Measurements from ENCODE around the gene TESK2. TPM values are rescaled to one million over a fixed set of nuclear protein-coding genes. Genes with fewer than 3 reads are reported as not detected.

TESK2 gene
- total RNA-seq, 1 experiment from 2014 or later, result 13.8 TPM

DNA sequence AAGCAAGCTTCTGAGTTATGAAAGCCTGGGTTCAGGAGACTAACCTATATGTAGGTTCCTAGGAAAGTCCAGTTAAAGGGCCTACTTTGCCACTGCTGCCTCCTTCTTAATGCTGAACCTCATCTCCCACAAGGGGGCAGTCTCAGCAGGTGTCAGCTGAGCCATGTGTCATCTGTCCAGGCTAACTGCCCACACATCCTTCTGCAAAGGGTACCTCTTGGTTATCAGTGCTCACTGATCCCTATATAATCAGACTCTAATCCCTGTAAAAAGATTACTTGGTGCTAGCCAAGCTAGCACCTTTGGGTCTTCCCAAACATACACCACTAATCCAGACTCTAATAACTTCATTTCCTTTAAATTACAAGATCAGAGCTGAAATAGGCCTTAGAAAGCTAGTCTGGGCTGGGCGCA lies 21.7 kb upstream of the TESK2 start:
- CTCF ChIA-PET, result interaction anchor here (0.5 to 0.9 kb wide), 3 partner anchors 56 to 59 kb away, joined by 3 to 5 read pairs (median 5); no protein-coding TSS in a partner anchor
- H4K20me1 ChIP-seq (ENCODE audit: insufficient read depth), result peaks cover 85% of the 10 kb centered on the region
- no peak for TF ChIP-seq EZH2 (IDR thresholded peaks at IDR 0.05; ENCODE audit: low read depth)
- TF ChIP-seq, protein P1, sequence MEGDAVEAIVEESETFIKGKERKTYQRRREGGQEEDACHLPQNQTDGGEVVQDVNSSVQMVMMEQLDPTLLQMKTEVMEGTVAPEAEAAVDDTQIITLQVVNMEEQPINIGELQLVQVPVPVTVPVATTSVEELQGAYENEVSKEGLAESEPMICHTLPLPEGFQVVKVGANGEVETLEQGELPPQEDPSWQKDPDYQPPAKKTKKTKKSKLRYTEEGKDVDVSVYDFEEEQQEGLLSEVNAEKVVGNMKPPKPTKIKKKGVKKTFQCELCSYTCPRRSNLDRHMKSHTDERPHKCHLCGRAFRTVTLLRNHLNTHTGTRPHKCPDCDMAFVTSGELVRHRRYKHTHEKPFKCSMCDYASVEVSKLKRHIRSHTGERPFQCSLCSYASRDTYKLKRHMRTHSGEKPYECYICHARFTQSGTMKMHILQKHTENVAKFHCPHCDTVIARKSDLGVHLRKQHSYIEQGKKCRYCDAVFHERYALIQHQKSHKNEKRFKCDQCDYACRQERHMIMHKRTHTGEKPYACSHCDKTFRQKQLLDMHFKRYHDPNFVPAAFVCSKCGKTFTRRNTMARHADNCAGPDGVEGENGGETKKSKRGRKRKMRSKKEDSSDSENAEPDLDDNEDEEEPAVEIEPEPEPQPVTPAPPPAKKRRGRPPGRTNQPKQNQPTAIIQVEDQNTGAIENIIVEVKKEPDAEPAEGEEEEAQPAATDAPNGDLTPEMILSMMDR (conservative IDR thresholded peaks at IDR 0.05), result peak; percentile 80
- POLR2A ChIA-PET (ENCODE audit: unreplicated experiment), result interaction anchor here (0.5 to 0.6 kb wide), 4 partner anchors 9 to 821 kb away, joined by 3 to 10 read pairs (median 6); partner anchors contain the start of gene PRDX1
- no peak overlapping the region for H3K27ac ChIP-seq
- H3K4me1 ChIP-seq (replicated peaks; ENCODE audit: insufficient read depth), result peaks cover 20% of the 10 kb centered on the region
- BruUV-seq (replicated peaks), result no TSS peak
- H3K9me3 ChIP-seq (ENCODE audit: insufficient read depth, low read depth), result no peaks in the 10 kb centered on the region
- peaks cover 96% of the 10 kb centered on the region for H3F3A ChIP-seq (ENCODE audit: insufficient read depth, low read depth)
- no peak overlapping the region for H3K4me2 ChIP-seq
- H2AFZ ChIP-seq, result no peak overlapping the region
- H3K27me3 ChIP-seq (ENCODE audit: insufficient read depth, low read depth), result no peaks in the 10 kb centered on the region
- peak; percentile 55 to 61 for DNase-seq
- H3K79me2 ChIP-seq (ENCODE audit: low read depth), result peaks cover 49% of the 10 kb centered on the region
- no peak overlapping the region for H3K4me3 ChIP-seq
- intact Hi-C loops (cut with micrococcal nuclease; ENCODE audit: unreplicated experiment), result loop anchor here (1.0 kb wide), 1 partner anchor 58 kb away; no protein-coding TSS in a partner anchor
- no peaks in the 10 kb centered on the region for H3K9me2 ChIP-seq (ENCODE audit: insufficient read depth)
- H3K36me3 ChIP-seq (ENCODE audit: low read depth), result peaks cover 60% of the 10 kb centered on the region

DNA sequence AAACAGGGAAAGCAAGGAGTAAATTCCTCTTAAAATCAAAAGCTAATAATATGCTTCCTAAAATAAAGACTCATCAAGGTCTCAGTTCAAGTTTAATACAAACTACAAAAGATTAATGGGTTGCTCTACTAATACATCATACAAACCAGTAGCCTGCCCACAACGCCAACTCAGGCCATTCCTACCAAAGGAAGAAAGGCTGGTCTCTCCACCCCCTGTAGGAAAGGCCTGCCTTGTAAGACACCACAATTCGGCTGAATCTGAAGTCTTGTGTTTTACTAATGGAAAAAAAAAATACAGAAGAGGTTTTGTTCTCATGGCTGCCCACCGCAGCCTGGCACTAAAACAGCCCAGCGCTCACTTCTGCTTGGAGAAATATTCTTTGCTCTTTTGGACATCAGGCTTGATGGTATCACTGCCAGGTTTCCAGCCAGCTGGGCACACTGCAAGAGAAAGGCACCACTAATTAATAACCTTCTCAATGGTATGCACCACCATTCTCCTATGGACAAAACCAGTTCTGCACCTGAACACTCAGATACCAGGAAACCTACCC lies 20.1 kb upstream of the TESK2 start:
- POLR2A ChIA-PET (ENCODE audit: unreplicated experiment), result interaction anchor here (0.7 kb wide), 1 partner anchor 162 kb away, joined by 7 read pairs; no protein-coding TSS in a partner anchor
- H3K27ac ChIP-seq, result no peak overlapping the region
- no TSS peak for BruUV-seq (replicated peaks)

DNA sequence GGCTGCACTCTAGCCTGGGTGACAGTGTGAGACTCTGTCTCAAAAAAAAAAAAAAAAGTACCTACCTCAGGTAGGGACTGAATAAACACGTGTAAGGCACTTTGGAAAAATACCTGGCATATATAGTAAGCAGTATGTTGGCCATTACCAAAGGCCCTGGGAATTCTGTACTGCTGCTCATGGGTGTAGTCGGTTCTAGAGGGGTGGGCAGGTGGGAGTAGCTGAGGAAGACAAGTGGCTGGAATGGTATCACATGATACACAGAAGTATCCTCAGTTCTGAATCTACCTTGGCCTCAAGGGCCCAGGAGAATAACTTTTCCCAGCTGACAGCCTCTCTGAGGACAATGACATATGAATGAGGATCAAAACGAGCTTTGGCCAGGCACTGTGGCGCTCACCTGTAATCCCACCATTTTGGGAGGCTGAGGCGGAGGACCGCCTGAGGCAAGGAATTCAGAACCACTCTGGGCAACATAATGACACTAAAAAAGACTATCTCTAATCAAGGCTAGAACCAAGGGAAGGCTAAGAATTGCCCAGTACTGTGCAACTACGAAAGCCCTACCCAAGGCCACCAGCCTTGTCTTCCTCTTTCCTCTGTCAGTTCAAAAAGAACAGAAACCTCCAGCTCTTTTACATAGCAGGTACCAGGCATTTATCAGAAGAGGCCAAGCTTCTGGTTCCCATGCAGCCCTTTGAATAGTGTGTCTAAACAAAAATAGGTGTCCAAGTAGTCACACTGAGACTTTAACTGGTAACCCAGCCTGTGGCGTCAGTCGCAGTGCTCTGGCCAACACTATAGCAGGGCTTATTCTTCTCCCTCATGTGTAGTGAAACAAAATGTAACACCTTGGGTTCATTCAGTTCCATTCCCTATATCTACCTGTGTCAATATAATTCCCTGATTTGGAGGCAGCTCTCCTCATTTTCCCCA lies 19.3 kb upstream of the TESK2 start:
- intact Hi-C loops (cut with micrococcal nuclease; ENCODE audit: unreplicated experiment), result no loop called here
- Histone ChIP-seq H3K4me2 (no peak overlapping the region), H4K20me1 (ENCODE audit: insufficient read depth) (peaks cover 69% of the 10 kb centered on the region), H3K79me2 (ENCODE audit: low read depth) (peaks cover 27% of the 10 kb centered on the region), H3K4me3 (no peak overlapping the region), H3F3A (ENCODE audit: insufficient read depth, low read depth) (peaks cover 94% of the 10 kb centered on the region), H3K27ac (no peak overlapping the region), H3K4me1 (replicated peaks; ENCODE audit: insufficient read depth) (no peaks in the 10 kb centered on the region), H3K9me3 (ENCODE audit: insufficient read depth, low read depth) (no peaks in the 10 kb centered on the region), H3K9me2 (ENCODE audit: insufficient read depth) (no peaks in the 10 kb centered on the region), H3K36me3 (ENCODE audit: low read depth) (peaks cover 40% of the 10 kb centered on the region), H3K27me3 (ENCODE audit: insufficient read depth, low read depth) (no peaks in the 10 kb centered on the region), H2AFZ (no peak overlapping the region)
- no peak for DNase-seq
- CTCF ChIA-PET, result no interaction called here
- POLR2A ChIA-PET (ENCODE audit: unreplicated experiment), result interaction anchor here (0.6 to 0.7 kb wide), 2 partner anchors 101 to 162 kb away, joined by 3 to 7 read pairs; no protein-coding TSS in a partner anchor
- no TSS peak for BruUV-seq (replicated peaks)
- no peak for TF ChIP-seq EZH2 (IDR thresholded peaks at IDR 0.05; ENCODE audit: low read depth)
- TF ChIP-seq, protein P1 (conservative IDR thresholded peaks at IDR 0.05), result no peak

More for the DNA sequence above, 20.1 kb upstream of the TESK2 start:
- no peak for TF ChIP-seq EZH2 (IDR thresholded peaks at IDR 0.05; ENCODE audit: low read depth)
- TF ChIP-seq, protein P1 (conservative IDR thresholded peaks at IDR 0.05), result no peak
- H3K4me1 ChIP-seq (replicated peaks; ENCODE audit: insufficient read depth), result peaks cover 5% of the 10 kb centered on the region
- H4K20me1 ChIP-seq (ENCODE audit: insufficient read depth), result peaks cover 77% of the 10 kb centered on the region
- no peaks in the 10 kb centered on the region for H3K9me3 ChIP-seq (ENCODE audit: insufficient read depth, low read depth)
- CTCF ChIA-PET, result no interaction called here
- H2AFZ ChIP-seq, result no peak overlapping the region
- H3K36me3 ChIP-seq (ENCODE audit: low read depth), result peaks cover 46% of the 10 kb centered on the region
- intact Hi-C loops (cut with micrococcal nuclease; ENCODE audit: unreplicated experiment), result no loop called here
- no peaks in the 10 kb centered on the region for H3K27me3 ChIP-seq (ENCODE audit: insufficient read depth, low read depth)
- no peak overlapping the region for H3K4me3 ChIP-seq
- DNase-seq, result no peak
- peaks cover 33% of the 10 kb centered on the region for H3K79me2 ChIP-seq (ENCODE audit: low read depth)
- no peaks in the 10 kb centered on the region for H3K9me2 ChIP-seq (ENCODE audit: insufficient read depth)
- H3F3A ChIP-seq (ENCODE audit: insufficient read depth, low read depth), result peaks cover 95% of the 10 kb centered on the region
- no peak overlapping the region for H3K4me2 ChIP-seq

Measured in PC-9 (cell line).